SKM-1 treated with dmso at 0.1 percent for 144 hours (cell line): ENCODE results near the gene WIPF1.
A peak's percentile ranks its signal among the peaks of the same experiment; 100 is the strongest.

Source experiments
- DNase-seq: peaks from one replicate; lab custom pipeline; 2025; ENCODE audit not compliant: unreplicated experiment; lab: John Stamatoyannopoulos, UW

Gene WIPF1

GRCh38 chr2:174595891-174596397 is 1.7 kb downstream of the WIPF1 start:
- no peak for DNase-seq

- no peak for DNase-seq
Measured at GRCh38 chr2:174595116-174595809, 2.3 kb downstream of the WIPF1 start.

DNA sequence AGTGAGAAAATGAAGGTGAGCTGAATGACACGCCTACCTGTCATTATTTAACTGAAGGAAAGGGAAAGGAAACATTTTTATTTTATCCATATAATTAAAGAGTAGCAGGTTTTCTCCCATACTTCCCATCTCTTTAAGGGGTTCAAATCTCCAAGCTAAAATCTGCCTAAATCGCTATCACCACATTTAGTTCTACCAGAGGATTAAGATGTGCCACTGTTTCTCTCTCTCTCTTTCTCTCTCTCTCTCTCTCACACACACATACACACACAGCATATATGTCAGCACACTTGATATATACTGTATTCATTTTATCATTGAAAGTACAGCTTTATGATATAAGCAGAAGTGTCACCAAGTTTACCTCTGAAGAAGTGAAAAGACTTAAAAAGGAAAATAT is 3.1 kb downstream of the WIPF1 start:
- DNase-seq = no peak

DNA sequence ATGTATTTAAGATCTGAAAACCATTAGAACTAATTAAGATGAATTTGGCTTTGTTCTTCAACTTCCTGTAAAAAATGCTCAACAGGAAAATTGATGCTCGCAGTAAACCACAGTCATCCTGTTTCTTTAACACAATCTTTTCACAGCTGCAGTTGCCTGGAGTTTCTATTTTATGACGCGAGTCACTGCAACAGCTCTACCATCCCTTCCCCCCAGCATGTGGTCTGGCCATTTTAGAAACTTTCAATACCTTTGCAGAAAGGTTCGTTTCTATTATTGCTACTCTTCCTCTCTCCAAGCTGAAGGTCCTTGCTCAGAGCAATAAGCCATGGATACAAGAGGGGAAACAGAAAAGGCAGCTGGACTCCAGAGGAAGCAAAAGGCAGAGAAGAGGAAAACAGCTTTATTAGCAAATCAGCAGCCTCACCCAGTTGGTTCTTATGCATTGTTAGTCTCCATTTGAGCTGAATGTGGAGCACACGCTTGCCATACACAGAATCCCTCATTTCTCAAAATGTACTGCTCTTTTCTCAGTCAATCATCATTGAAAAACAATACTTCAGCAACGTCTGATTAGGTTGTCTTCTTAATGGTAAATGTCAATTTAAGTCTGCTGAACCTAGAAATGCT is 3.9 kb downstream of the WIPF1 start:
- peak; percentile 84 for DNase-seq

DNA sequence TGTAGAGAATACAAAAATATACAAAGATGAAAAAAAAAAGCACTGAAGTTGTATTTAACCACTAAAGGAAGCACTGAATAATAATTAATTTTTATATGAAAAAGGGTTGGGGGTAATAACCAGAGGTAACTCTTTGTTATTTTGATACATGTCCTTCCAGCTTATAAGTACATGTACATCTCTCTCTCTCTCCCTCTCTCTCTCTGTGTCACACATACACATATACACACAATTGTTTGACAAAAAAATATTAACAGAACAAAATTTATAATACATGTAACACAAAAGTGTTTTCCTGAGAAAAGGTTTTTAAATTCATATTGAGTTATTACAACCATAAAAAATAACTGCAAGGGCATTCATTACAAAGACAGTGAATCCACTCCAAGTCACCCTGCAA is 4.6 kb downstream of the WIPF1 start:
- DNase-seq = no peak

- DNase-seq = no peak
Measured at GRCh38 chr2:174591740-174592139, 5.9 kb downstream of the WIPF1 start.

GRCh38 chr2:174590928-174591648 is 6.5 kb downstream of the WIPF1 start:
- DNase-seq = no peak

GRCh38 chr2:174590346-174590745 is 7.3 kb downstream of the WIPF1 start:
- no peak for DNase-seq

DNA sequence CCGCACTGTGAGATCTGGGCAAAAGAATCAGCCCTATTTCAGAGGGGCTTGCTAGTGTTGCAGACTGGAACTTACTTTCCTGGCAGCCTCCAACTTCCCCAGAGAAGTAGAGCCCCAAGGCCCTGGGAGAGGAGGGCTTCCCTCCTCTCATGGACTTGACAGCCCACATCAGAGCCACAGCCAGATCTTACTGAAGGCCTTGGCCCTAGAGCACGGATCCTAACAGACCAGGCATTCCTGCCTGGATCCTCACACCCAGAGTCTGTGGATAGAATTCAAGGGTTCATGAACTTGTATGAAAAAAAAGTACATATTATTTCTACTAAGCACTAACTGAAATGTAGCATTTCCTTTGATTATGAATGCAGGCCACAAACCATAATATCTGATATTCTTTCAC is 8.3 kb downstream of the WIPF1 start:
- no peak for DNase-seq

GRCh38 chr2:174588463-174588862 is 9.1 kb downstream of the WIPF1 start:
- no peak for DNase-seq

- DNase-seq = no peak
Measured at GRCh38 chr2:174587579-174587978, 10.0 kb downstream of the WIPF1 start.

GRCh38 chr2:174586418-174587295 is 10.9 kb downstream of the WIPF1 start:
- DNase-seq = no peak

GRCh38 chr2:174585657-174586252 is 11.8 kb downstream of the WIPF1 start:
- no peak for DNase-seq

GRCh38 chr2:174585146-174585545 is 12.5 kb downstream of the WIPF1 start:
- DNase-seq = no peak

GRCh38 chr2:174581491-174581890 is 16.1 kb downstream of the WIPF1 start:
- no peak for DNase-seq

DNA sequence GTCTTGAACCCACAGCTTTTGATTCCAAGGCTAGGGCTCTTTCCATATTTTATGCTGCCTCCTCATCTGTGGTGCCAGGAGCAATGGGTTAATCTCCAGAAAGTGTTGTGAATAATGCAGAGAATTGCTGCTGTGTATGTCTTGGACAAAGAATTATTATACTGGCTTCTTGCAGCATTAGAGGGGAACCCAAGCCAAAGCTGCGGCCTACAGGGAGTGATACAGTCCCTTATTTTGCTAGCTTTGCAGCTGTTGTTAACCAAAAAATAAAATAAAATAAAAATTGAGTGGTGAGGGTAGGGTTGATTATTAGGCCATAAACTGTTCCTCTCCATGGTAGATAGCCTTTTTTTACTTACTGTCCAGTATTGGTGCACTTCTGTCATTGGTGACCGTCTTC is 16.7 kb downstream of the WIPF1 start:
- no peak for DNase-seq

DNA sequence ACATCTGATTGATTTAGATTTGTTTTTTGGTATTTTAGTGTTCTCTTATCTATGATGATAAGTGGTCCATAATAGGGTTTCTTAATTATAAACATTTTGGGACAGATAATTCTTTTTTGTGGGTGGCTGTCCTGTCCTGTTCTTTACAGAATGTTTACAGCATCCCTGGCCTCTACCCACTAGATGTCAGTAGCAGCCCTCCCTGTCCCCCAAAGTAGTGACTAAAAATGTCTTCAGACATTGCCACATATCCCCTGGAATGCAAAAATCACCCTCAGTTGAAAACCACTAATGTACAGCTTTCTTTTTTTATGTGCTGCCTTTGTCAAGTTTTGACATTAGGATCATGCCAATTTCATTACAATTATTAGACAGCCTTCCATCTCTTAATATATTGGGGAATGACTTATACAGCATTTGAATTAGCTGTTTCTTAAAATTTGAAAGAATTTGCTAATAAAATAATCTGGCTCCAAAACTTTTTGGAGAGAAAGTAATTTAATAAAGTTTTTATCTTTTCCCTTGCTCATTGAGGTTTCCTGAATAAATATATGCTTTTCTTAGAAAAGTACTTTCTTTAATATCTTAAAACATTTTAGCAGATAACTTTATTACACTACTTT is 19.5 kb downstream of the WIPF1 start:
- peak; percentile 47 for DNase-seq

GRCh38 chr2:174575124-174575776 is 22.4 kb downstream of the WIPF1 start:
- DNase-seq = no peak

- no peak for DNase-seq
Measured at GRCh38 chr2:174574657-174575056, 22.9 kb downstream of the WIPF1 start.

DNA sequence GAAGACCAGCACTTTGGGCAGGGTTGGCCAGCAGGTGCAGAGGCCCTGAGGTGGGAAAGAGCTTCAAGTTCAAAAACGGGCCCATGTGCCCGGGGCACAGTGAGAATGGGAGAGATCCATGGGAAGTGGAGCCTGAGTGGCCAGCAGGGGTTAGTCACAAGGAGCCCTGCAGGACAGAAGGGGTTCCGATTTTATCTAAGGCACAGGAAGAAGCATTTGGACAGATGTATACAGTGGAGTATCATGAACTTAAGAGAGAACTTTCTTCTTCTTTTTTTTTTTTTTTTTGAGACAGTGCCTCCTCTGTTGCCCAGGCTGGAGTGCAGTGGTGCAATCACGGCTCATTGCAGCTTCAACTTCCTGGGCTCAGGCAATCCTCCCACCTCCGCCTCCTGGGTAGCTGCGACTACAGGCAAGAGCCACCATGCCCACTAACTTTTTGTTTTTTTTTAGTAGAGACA is 24.0 kb downstream of the WIPF1 start:
- DNase-seq = peak; percentile 65
